ENCODE data around the gene ANKRD40.

Gene ANKRD40

GRCh38 chr17:50721194-50722010 is 13.7 kb upstream of the ANKRD40 start:
- TF ChIP-seq GATA3 (IDR thresholded peaks at IDR 0.05; ENCODE audit: low read depth, low read length) (0 out of 2 replicates have a peak, but pooled peaks have one; percentile 25), GATA2 (IDR thresholded peaks at IDR 0.05; ENCODE audit: low read depth, low read length) (no peak)

DNA sequence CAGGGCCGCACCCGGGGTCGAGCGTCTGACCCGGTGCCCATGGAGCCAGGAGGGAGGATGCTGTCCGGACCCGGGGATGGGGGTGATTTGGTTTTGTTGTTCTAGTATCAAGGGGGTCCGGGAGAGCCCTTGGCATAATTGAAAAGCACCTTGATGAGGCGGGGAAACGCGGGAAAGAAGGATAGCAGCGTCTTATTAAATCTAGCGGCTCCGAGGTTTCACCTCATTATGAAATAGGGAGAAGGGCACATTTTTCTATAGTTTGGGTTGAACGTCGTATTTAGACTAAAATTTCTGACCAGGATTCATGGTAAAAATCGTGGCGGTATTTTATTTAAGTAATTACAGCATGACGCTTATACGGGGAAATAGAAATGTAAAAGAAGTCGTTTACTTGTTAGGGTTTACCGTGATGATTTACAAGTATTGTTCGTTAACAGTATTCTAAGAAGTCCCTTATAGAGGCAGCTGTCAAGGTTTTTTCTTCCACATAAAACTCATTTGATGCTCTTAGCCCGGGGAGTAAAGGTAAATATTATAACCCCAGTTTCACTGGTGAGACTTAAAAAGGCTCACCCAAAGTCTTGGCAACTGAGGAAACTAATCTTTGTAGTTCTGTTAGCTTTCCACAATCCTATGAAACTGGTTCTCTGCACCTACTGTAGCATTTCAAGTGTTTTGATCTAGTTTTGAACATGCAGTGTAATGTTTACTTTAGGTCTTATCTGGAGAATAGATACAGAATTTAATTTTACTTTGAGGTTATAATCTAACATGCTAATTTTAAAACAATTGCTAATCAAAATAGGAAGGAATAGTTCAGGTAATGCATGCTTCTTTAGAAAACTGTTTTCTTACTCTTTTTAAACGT is 12.4 kb upstream of the ANKRD40 start:
- TF ChIP-seq GATA3 (IDR thresholded peaks at IDR 0.05; ENCODE audit: low read depth, low read length) (no peak), GATA2 (IDR thresholded peaks at IDR 0.05; ENCODE audit: low read depth, low read length) (no peak)

GRCh38 chr17:50719144-50719923 is 11.6 kb upstream of the ANKRD40 start, which contains the start of gene LUC7L3:
LUC7L3 (plus strand) TSS chr17:50719603; CDS start chr17:50719733, 130 bp downstream.
- no peak for TF ChIP-seq GATA3 (IDR thresholded peaks at IDR 0.05; ENCODE audit: low read depth, low read length)
- TF ChIP-seq GATA2 (IDR thresholded peaks at IDR 0.05; ENCODE audit: low read depth, low read length), result no peak

GRCh38 chr17:50715471-50715870 is 7.8 kb upstream of the ANKRD40 start:
- TF ChIP-seq GATA2 (IDR thresholded peaks at IDR 0.05; ENCODE audit: low read depth, low read length) (no peak), GATA3 (IDR thresholded peaks at IDR 0.05; ENCODE audit: low read depth, low read length) (no peak)

GRCh38 chr17:50712641-50713040 is 4.9 kb upstream of the ANKRD40 start:
- TF ChIP-seq GATA3 (IDR thresholded peaks at IDR 0.05; ENCODE audit: low read depth, low read length), result no peak
- no peak for TF ChIP-seq GATA2 (IDR thresholded peaks at IDR 0.05; ENCODE audit: low read depth, low read length)

- TF ChIP-seq GATA3 (IDR thresholded peaks at IDR 0.05; ENCODE audit: low read depth, low read length) (no peak), GATA2 (IDR thresholded peaks at IDR 0.05; ENCODE audit: low read depth, low read length) (no peak)
These were observed 2.9 kb upstream of the ANKRD40 start for GRCh38 chr17:50710650-50711049.

- no peak for TF ChIP-seq GATA2 (IDR thresholded peaks at IDR 0.05; ENCODE audit: low read depth, low read length)
- TF ChIP-seq GATA3 (IDR thresholded peaks at IDR 0.05; ENCODE audit: low read depth, low read length), result no peak
These were observed 2.3 kb upstream of the ANKRD40 start for GRCh38 chr17:50710025-50710424.

- peak; percentile 46 for TF ChIP-seq GATA2 (IDR thresholded peaks at IDR 0.05; ENCODE audit: low read depth, low read length)
- no peak for TF ChIP-seq GATA3 (IDR thresholded peaks at IDR 0.05; ENCODE audit: low read depth, low read length)
These were observed 611 bp upstream of the ANKRD40 start for GRCh38 chr17:50708050-50709000.

- TF ChIP-seq GATA2 (IDR thresholded peaks at IDR 0.05; ENCODE audit: low read depth, low read length), result no peak
- TF ChIP-seq GATA3 (IDR thresholded peaks at IDR 0.05; ENCODE audit: low read depth, low read length), result no peak
These were observed 4.6 kb downstream of the ANKRD40 start for GRCh38 chr17:50703162-50703561.

DNA sequence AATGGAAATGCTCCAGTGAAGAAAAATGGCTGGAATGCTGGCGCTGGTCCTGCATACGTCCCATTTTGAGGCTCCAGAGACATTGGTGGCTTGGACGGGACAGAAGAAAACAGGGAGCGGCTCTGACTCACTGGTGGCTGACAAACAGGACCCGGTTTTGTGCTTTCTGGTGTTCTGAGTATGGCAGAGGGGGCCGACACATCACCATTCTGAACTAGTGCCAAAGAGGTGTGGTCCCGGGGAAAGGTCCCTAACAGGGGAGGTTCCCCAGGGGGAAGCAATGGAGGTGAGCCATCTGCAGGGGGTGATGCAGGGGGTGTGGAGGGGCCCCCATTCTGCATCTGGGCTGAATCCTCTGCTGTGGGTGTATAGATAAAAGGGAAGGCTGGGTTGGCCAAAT is 8.3 kb downstream of the ANKRD40 start:
- TF ChIP-seq GATA3 (IDR thresholded peaks at IDR 0.05; ENCODE audit: low read depth, low read length) (no peak), GATA2 (IDR thresholded peaks at IDR 0.05; ENCODE audit: low read depth, low read length) (no peak)

DNA sequence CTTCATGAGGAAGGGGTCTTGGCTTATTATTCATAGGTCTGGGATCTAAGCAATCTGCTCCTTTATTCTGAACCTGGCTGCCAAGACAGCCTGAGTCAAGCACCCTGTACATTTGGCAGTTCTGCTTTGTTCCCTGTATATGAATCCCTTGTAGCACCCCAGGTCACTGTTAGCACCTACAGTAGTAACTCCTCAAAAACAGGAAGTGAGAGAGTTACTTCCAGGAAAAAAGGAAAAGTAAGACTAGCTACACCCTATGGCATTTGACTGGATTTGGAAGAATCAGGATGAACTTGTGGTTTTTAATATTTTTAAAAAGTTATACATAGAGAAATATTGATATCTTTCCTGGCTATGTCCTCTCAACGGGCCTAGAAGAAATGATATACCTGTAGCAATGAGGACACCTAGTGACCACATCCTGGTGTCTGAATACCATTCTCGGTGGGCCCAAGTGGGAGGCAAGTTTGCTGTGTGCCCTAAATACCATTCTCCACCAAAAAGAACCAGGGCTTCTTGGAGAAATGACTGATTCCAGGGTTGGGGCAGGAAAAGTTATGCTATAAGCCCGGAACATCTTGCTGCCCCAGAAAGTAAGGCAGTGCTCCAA is 9.9 kb downstream of the ANKRD40 start:
- TF ChIP-seq GATA3 (IDR thresholded peaks at IDR 0.05; ENCODE audit: low read depth, low read length) (no peak), GATA2 (IDR thresholded peaks at IDR 0.05; ENCODE audit: low read depth, low read length) (no peak)

DNA sequence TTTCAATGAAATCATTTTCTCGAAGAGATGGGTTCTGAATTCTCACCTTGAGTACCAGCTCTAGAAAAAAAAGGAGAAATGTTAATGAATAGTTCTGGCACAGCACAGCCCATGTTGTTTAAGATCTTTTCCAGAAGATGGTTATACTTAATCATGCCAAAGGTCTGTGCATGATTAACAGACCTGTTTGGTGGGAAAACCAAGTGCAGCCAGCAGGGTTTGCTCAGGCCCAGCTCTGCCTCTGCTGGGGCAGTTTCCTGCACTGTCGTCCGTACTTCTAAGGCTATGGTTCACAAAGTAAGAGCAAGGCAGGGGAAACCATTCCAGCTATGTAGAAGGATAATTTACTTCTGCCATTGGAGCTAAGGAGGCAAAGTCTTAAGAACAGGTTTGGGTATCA is 10.7 kb downstream of the ANKRD40 start:
- TF ChIP-seq GATA3 (IDR thresholded peaks at IDR 0.05; ENCODE audit: low read depth, low read length) (no peak), GATA2 (IDR thresholded peaks at IDR 0.05; ENCODE audit: low read depth, low read length) (no peak)
